HepG2 (cell line): Measurements from ENCODE around the gene SLC12A9. TPM values are rescaled to one million over a fixed set of nuclear protein-coding genes. Genes with fewer than 3 reads are reported as not detected.

ENCODE experiments used
- ATAC-seq: fragments of 200-7000 bp; cut with Tn5 transposase; 3 replicates; pipeline ENCODE4 v1.9.1; 2020; ENCODE audit warnings: mild to moderate bottlenecking, moderate library complexity
- BruUV-seq: library from RNA; stranded (reverse); fragments of 400-500 nt; replicated peaks from 2 replicates; lab custom pipeline; 2021; lab: Mats Ljungman, UMichigan
- CTCF ChIA-PET: fragments of 300-600 bp; formaldehyde crosslinking; extraction: SDS; loops from one replicate; lab custom pipeline; 2021; ENCODE audit warnings: low total read pairs, inconsistent platforms, low intra/inter-chr PET ratio; lab: Yijun Ruan, JAX
- POLR2A ChIA-PET: fragments of 350-600 bp; sonication (Branson Sonifier 250); formaldehyde crosslinking; loops from one replicate; lab custom pipeline; 2020; ENCODE audit warnings: antibody characterized with exemption, inconsistent platforms; lab: Yijun Ruan, JAX
- DNase-seq: peaks from one replicate; pipeline ENCODE4 v3.0.0-alpha.2; 2015; ENCODE audit warnings: low spot score
- FAIRE-seq: peaks from 3 replicates; lab custom pipeline; 2011; peaks lifted over from hg19 to GRCh38; lab: Jason Lieb, UNC
- H2AFZ ChIP-seq: one replicate; pipeline ENCODE4 v1.6.1; 2011; ENCODE audit warnings: low read length, inconsistent platforms
- H3K27ac ChIP-seq: fragments of 300-600 bp; 3 replicates; pipeline ENCODE4 v1.8.0; 2011; ENCODE audit warnings: mixed run types, mild to moderate bottlenecking, mixed read lengths, low read length, inconsistent platforms; ENCODE audit not compliant: insufficient read depth; ENCODE audit errors: extremely low read length
- H3K27me3 ChIP-seq, 2 experiments: fragments of 200-600 bp in 1 of 2; 2 replicates in 1 of 2; 3 replicates in 1 of 2; pipeline versions ENCODE4 v1.6.0 to v1.8.0; 2011; ENCODE audit warnings: low read length in 2 of 2, mild to moderate bottlenecking in 2 of 2, moderate library complexity in 2 of 2, inconsistent platforms in 1 of 2; ENCODE audit not compliant: insufficient read depth in 2 of 2, control insufficient read depth in 1 of 2
- H3K36me3 ChIP-seq, 2 experiments: fragments of 200-600 bp in 1 of 2; replicated peaks in 1 of 2; 2 replicates in 1 of 2; 3 replicates in 1 of 2; pipeline versions ENCODE4 v1.5.1 to v1.8.0; 2011; ENCODE audit warnings: low read length in 2 of 2, inconsistent platforms in 1 of 2; ENCODE audit not compliant: insufficient read depth in 2 of 2, control insufficient read depth in 1 of 2
- H3K4me1 ChIP-seq: 2 replicates; pipeline ENCODE4 v1.5.1; 2012; ENCODE audit warnings: low read length, inconsistent platforms; ENCODE audit not compliant: insufficient read depth
- H3K4me2 ChIP-seq: 2 replicates; pipeline ENCODE4 v1.6.0; 2011; ENCODE audit warnings: low read depth, low read length, inconsistent platforms
- H3K4me3 ChIP-seq, 3 experiments: fragments of 200-600 bp in 1 of 3; sonication (generic), shearing (Covaris generic) in 1 of 3; replicated peaks in 1 of 3; 2 replicates each; pipeline ENCODE4 v1.5.1; 2011 to 2016; ENCODE audit warnings: low read length in 3 of 3, inconsistent platforms in 2 of 3, low read depth in 2 of 3, mild to moderate bottlenecking in 2 of 3, control low read depth in 1 of 3, mixed read lengths in 1 of 3; ENCODE audit not compliant: insufficient read depth in 1 of 3
- H3K79me2 ChIP-seq: one replicate; pipeline ENCODE4 v1.6.1; 2011; ENCODE audit warnings: low read length, inconsistent platforms; ENCODE audit not compliant: insufficient read depth
- H3K9ac ChIP-seq: 2 replicates; pipeline ENCODE4 v1.6.0; 2011; ENCODE audit warnings: mild to moderate bottlenecking, low read depth, low read length, inconsistent platforms; ENCODE audit not compliant: insufficient read depth
- H3K9me3 ChIP-seq: 2 replicates; pipeline ENCODE4 v1.5.1; 2012; ENCODE audit warnings: mild to moderate bottlenecking, low read length
- H4K20me1 ChIP-seq: 2 replicates; pipeline ENCODE4 v1.6.0; 2011; ENCODE audit warnings: inconsistent platforms, mild to moderate bottlenecking, low read length, moderate library complexity; ENCODE audit not compliant: insufficient read depth
- AGO2 ChIP-seq: fragments of 200-400 bp; formaldehyde crosslinking; optimal IDR thresholded peaks from 2 replicates; pipeline ENCODE3; 2017; ENCODE audit warnings: mild to moderate bottlenecking, low read depth, low read length, moderate library complexity
- MLLT10 ChIP-seq: sonication (generic); formaldehyde crosslinking; IDR thresholded peaks from 2 replicates; pipeline ENCODE4 v1.4.0; 2020; ENCODE audit warnings: missing genetic modification reagents
- NFE2L1 ChIP-seq: sonication (generic); formaldehyde crosslinking; IDR thresholded peaks from 2 replicates; pipeline ENCODE4 v1.4.0; 2020; ENCODE audit warnings: missing genetic modification reagents, mild to moderate bottlenecking, borderline replicate concordance
- NFRKB ChIP-seq: fragments of 450-650 bp; IDR thresholded peaks from 2 replicates; pipeline ENCODE4 v1.6.1; 2017
- POGZ ChIP-seq: sonication (generic); formaldehyde crosslinking; IDR thresholded peaks from 2 replicates; pipeline ENCODE4 v1.4.0; 2020; ENCODE audit warnings: mild to moderate bottlenecking, missing genetic modification reagents
- PPARG ChIP-seq: conservative IDR thresholded peaks from 2 replicates; pipeline ENCODE4 v1.6.1; 2016; ENCODE audit warnings: missing biosample characterization, missing genetic modification reagents
- RBFOX2 ChIP-seq: fragments of 200-400 bp; formaldehyde crosslinking; IDR thresholded peaks from 2 replicates; pipeline ENCODE4 v1.6.1; 2017; ENCODE audit warnings: low read depth, mild to moderate bottlenecking, low read length
- SOX6 ChIP-seq, 2 experiments: fragments of 450-650 bp in 1 of 2; sonication (generic) in 1 of 2; formaldehyde crosslinking in 1 of 2; IDR thresholded peaks; 2 replicates each; pipeline versions ENCODE4 v1.4.0 to v1.6.1; 2017 to 2020; ENCODE audit warnings: antibody characterized with exemption in 1 of 2, mild to moderate bottlenecking in 1 of 2, missing genetic modification reagents in 1 of 2
- XBP1 ChIP-seq: sonication (generic); formaldehyde crosslinking; IDR thresholded peaks from 2 replicates; pipeline ENCODE4 v1.5.0; 2020; ENCODE audit warnings: missing genetic modification reagents
- ZBTB42 ChIP-seq: sonication (generic); formaldehyde crosslinking; IDR thresholded peaks from 2 replicates; pipeline ENCODE4 v1.5.0; 2020; ENCODE audit warnings: mild to moderate bottlenecking, missing genetic modification reagents
- ZNF180 ChIP-seq: sonication (generic); formaldehyde crosslinking; IDR thresholded peaks from 2 replicates; pipeline ENCODE4 v1.4.0; 2020; ENCODE audit warnings: low read depth, missing genetic modification reagents, borderline replicate concordance
- ZNF225 ChIP-seq: sonication (generic); formaldehyde crosslinking; IDR thresholded peaks from 2 replicates; pipeline ENCODE4 v1.4.0; 2020; ENCODE audit warnings: mild to moderate bottlenecking, missing genetic modification reagents
- ZNF660 ChIP-seq: sonication (generic); formaldehyde crosslinking; IDR thresholded peaks from 2 replicates; pipeline ENCODE4 v1.5.1; 2020; ENCODE audit warnings: mild to moderate bottlenecking, low read depth, missing genetic modification reagents, borderline replicate concordance
- ZNF792 ChIP-seq: IDR thresholded peaks from 2 replicates; pipeline ENCODE4 v1.6.1; 2016
- ZSCAN30 ChIP-seq: sonication (generic); formaldehyde crosslinking; IDR thresholded peaks from 2 replicates; pipeline ENCODE4 v1.5.0; 2020; ENCODE audit warnings: mild to moderate bottlenecking, missing genetic modification reagents
- WGBS: methylation state at CpG from one replicate; pipeline ENCODE4 v1.1.6; 2017; ENCODE audit warnings: low lambda C conversion rate; 5-methylcytosine and 5-hydroxymethylcytosine counted together
- in situ Hi-C: cut with HindIII; loops from 2 replicates; pipeline ENCODE4 v1.10.0; 2017; ENCODE audit warnings: low pct_unique_long_range_greater_than_20kb; ENCODE audit not compliant: extremely low pct_ligation_motif_present
- intact Hi-C: fragments of 100-400 bp; cut with micrococcal nuclease; formaldehyde crosslinking; loops from one replicate; pipeline ENCODE4 v1.10.0; 2022; ENCODE audit not compliant: unreplicated experiment
- polyA plus RNA-seq, 8 experiments: library from polyadenylated mRNA; depleted of rRNA in 3 of 8; stranded (reverse) in 7 of 8; unstranded in 1 of 8; fragments of >200 nt; fragmentation: Illumina TruSeq in 4 of 8; extraction: Trizol in 4 of 8; gene quantifications; 2 replicates each; pipeline versions ENCODE4 v1.2.1 to v1.2.3, GENCODE V29; 2011 to 2016; ENCODE audit warnings: low read depth in 4 of 8, missing spikeins in 1 of 8, mixed read lengths in 1 of 8; ENCODE audit not compliant: insufficient read depth in 1 of 8
- total RNA-seq, 5 experiments: library from RNA; depleted of rRNA; stranded (reverse); fragments of >200 nt; fragmentation: Illumina TruSeq; extraction: Trizol; gene quantifications; 2 replicates each; pipeline ENCODE4 v1.2.3, GENCODE V29; 2016; ENCODE audit warnings: low read depth in 1 of 5
- TF ChIP-seq, protein P1 (sequence below): sonication (generic); formaldehyde crosslinking; IDR thresholded peaks from 2 replicates; pipeline ENCODE4 v1.8.1; 2022; ENCODE audit warnings: low read depth, mild to moderate bottlenecking, missing genetic modification reagents

The SLC12A9 gene
- total and polyA plus RNA-seq, 2 of the 13 experiments (the other 11 are each of a cell fraction or from before 2014, with no cell fraction given): 8.7 to 16.6 TPM

DNA sequence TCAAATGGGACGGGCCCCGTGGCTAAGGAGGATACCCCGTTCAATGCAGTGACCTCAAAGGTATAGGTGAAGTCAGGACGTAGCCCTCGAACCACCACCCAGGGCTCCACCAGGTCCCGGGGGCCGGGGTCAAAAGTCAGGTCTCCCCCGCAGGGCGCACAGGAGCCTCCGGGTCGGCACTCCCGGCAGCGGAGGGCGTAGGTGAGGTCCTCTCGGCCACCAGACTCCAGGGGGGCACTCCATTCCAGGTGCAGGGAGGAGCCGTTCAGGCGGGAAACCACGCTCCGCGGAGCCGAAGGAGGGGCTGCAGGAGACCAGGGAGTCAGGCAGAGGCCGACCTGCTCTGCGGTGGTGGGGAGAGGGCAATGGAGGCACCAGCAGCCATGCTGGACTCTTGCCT is 32.9 kb upstream of the SLC12A9 start:
- FAIRE-seq (no peak), DNase-seq (no peak), ATAC-seq (no peak)
- Histone ChIP-seq H3K27me3 (no peaks in the 10 kb centered on the region), H3K4me3 (no peak overlapping the region), H3K4me2 (no peak overlapping the region), H3K9ac (no peak overlapping the region), H3K4me1 (peaks cover 36% of the 10 kb centered on the region), H2AFZ (no peak overlapping the region), H3K36me3 (peaks cover 32 to 68% of the 10 kb centered on the region in 2 experiments), H3K79me2 (peaks cover 5% of the 10 kb centered on the region), H3K27ac (no peak overlapping the region), H3K9me3 (no peaks in the 10 kb centered on the region), H4K20me1 (no peaks in the 10 kb centered on the region)
- in situ Hi-C loops: no loop called here
- ChIA-PET CTCF (no interaction called here), POLR2A (no interaction called here)
- intact Hi-C loops: no loop called here
- TF ChIP-seq ZNF225 (CRISPR knock-in tag): 0 out of 2 replicates have a peak, but pooled peaks have one; percentile 59
- no peak for TF ChIP-seq ZSCAN30 (CRISPR knock-in tag)
- TF ChIP-seq RBFOX2: peak; percentile 62
- TF ChIP-seq AGO2: peak; percentile 83
- no peak for TF ChIP-seq ZBTB42 (CRISPR knock-in tag)
- no TSS peak for BruUV-seq
- 95% methylated on average over 10 of the region's 23 CpGs for WGBS

DNA sequence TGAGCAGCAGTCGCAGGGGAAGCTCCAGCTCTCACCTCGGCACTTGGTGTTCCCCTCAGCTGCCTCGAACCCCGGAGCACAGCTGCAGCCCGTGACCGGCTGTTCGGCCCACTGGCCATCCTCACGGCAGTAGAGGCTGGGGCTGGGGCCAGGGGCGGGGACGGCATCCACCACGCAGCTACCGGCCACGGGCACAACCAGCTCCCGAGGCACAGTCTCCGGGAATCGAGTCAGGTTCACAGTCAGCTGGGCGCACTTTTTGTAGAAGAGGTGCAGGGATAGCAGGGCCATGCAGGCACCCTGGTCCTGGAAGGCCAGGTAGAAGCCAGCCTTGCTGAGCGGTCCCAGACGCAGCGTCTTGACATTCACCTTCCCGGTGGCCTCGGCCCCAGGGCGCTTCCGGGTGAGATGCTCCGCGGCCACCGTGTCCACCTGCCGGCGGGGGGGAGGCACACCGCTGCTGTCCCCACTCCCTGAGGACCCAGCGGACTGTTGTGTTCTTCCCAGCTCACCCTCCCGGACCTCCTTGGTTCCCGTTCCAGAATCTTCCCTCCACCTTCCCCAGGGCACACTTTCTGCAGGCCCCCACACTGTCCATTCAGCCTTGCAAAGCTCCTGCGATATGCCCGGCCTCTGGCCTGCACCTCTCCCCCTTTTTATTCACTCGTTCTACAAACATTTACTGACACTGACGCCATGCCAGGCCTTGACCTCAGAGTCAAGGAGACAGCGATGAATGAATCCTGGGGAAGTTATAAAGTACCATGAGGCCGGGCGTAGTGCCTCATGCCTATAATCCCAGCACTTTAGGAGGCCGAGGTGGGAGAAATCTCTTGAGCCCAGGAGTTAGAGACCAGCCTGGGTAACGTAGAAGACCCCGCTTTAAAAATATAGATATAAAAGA is 30.0 kb upstream of the SLC12A9 start:
- H3K4me2 ChIP-seq: no peak overlapping the region
- peaks cover 28% of the 10 kb centered on the region for H3K4me1 ChIP-seq
- no TSS peak for BruUV-seq
- ChIA-PET CTCF (no interaction called here), POLR2A (interaction anchor here (1.1 kb wide), 1 partner anchor 21 kb away, joined by 4 read pairs; no protein-coding TSS in a partner anchor)
- peak overlapping the region; percentile 33 for H3K27ac ChIP-seq
- H3K9ac ChIP-seq: no peak overlapping the region
- WGBS: 92% methylated on average over 32 of the region's 43 CpGs
- DNase-seq (no peak), FAIRE-seq (no peak), ATAC-seq (no peak)
- H3K36me3 ChIP-seq: peaks cover 27 to 47% of the 10 kb centered on the region in 2 experiments
- intact Hi-C loops: no loop called here
- H4K20me1 ChIP-seq: peaks cover 13% of the 10 kb centered on the region; the same call in 1 of the 2 replicates
- no peak overlapping the region for H2AFZ ChIP-seq
- no peaks in the 10 kb centered on the region for H3K9me3 ChIP-seq
- H3K79me2 ChIP-seq: peaks cover 27% of the 10 kb centered on the region
- no peak overlapping the region for H3K4me3 ChIP-seq
- H3K27me3 ChIP-seq: no peaks in the 10 kb centered on the region; a peak in 2 of 5 replicates
- in situ Hi-C loops: no loop called here
- TF ChIP-seq, protein P1, sequence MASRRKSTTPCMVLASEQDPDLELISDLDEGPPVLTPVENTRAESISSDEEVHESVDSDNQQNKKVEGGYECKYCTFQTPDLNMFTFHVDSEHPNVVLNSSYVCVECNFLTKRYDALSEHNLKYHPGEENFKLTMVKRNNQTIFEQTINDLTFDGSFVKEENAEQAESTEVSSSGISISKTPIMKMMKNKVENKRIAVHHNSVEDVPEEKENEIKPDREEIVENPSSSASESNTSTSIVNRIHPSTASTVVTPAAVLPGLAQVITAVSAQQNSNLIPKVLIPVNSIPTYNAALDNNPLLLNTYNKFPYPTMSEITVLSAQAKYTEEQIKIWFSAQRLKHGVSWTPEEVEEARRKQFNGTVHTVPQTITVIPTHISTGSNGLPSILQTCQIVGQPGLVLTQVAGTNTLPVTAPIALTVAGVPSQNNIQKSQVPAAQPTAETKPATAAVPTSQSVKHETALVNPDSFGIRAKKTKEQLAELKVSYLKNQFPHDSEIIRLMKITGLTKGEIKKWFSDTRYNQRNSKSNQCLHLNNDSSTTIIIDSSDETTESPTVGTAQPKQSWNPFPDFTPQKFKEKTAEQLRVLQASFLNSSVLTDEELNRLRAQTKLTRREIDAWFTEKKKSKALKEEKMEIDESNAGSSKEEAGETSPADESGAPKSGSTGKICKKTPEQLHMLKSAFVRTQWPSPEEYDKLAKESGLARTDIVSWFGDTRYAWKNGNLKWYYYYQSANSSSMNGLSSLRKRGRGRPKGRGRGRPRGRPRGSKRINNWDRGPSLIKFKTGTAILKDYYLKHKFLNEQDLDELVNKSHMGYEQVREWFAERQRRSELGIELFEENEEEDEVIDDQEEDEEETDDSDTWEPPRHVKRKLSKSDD (CRISPR knock-in tag): no peak
- TF ChIP-seq SOX6 (IDR thresholded peaks at IDR 0.05) (no peak), SOX6 (CRISPR knock-in tag; IDR thresholded peaks at IDR 0.05) (no peak), POGZ (CRISPR knock-in tag) (no peak), RBFOX2 (peak; percentile 54; the same call in 1 of the 2 replicates), NFRKB (no peak), ZNF660 (CRISPR knock-in tag) (no peak), NFE2L1 (no peak), ZNF792 (CRISPR knock-in tag) (no peak), PPARG (no peak), XBP1 (no peak), ZNF180 (no peak), MLLT10 (CRISPR knock-in tag) (no peak)
